GM19023 (cell line): ENCODE measurements around the gene SLC7A9.
"Not testable (repeated sequence)": the region's sequence is repeated elsewhere in the genome, so short reads cannot be mapped to it uniquely, and the experiment has no call there.

Experiments
- ATAC-seq: cut with Tn5 transposase; IDR thresholded peaks from one replicate; pipeline ENCODE4 v1.9.1; 2021; ENCODE audit warnings: mild to moderate bottlenecking, moderate library complexity; ENCODE audit not compliant: unreplicated experiment

The SLC7A9 gene

GRCh38 chr19:32802840-32803239 is 66.7 kb downstream of the SLC7A9 start:
- ATAC-seq: no peak

GRCh38 chr19:32800754-32801153 is 68.8 kb downstream of the SLC7A9 start:
- no peak for ATAC-seq

DNA sequence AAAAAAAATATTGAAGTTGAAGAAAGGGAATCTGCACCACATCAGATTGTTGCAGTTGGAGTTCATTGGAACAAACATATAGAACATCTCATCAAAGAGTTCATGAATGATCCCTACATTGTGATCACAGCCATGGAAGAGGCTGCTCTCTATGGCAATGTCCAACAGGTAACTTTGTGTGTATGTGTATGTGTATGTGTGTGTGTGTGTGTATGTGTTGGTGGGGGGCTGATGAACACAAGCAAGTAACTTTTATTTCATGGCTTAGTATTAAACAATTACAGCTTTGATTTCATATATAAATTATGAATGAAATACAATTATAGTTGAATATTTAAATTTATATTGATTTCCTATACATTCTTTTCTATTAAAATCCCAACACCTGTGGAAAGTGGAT is 69.4 kb downstream of the SLC7A9 start:
- ATAC-seq: no peak

- ATAC-seq: no peak
Observed at GRCh38 chr19:32798201-32798600, 71.4 kb downstream of the SLC7A9 start.

- no peak for ATAC-seq
Observed at GRCh38 chr19:32789429-32789828, 80.1 kb downstream of the SLC7A9 start.

- not testable (repeated sequence) for ATAC-seq
Observed at GRCh38 chr19:32787895-32788294, 81.7 kb downstream of the SLC7A9 start.

GRCh38 chr19:32787161-32787813 is 82.3 kb downstream of the SLC7A9 start:
- not testable (repeated sequence) for ATAC-seq

DNA sequence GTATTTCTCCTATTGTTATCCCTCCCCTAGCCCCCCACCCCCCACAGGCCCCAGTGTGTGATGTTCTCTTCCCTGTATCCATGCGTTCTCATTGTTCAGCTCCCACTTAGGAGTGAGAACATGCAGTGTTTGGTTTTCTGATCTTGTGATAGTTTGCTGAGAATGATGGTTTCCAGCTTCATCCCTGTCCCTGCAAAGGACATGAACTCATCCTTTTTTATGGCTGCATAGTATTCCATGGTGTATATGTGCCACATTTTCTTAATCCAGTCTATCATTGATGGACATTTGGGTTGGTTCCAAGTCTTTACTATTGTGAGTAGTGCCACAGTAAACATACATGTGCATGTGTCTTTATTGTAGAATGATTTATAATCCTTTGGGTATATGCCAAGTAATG is 87.5 kb downstream of the SLC7A9 start:
- ATAC-seq: not testable (repeated sequence)

DNA sequence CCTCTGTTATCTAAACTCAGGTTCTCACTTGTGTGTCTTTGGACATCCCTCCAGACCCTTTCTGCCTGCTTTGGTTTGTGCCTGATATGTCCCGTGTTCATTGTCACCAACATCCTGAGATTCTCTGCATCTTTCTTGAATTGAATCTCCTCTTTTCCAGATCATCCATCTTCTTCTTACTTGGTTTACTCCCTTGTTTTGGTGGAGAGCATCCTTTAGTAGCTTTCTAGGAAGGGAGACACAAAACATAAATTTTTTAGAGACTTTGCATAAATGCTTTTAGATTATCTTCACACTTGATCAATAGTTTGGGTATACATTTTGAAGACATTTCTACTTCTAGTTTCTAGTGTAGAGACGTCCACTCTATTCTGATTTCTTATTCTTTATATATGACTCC is 88.3 kb downstream of the SLC7A9 start:
- no peak for ATAC-seq
